WTC11 (cell line): Measurements from ENCODE around the gene RBP5. TPM values are rescaled to one million over a fixed set of nuclear protein-coding genes. Genes with fewer than 3 reads are reported as not detected.

Source experiments
- ATAC-seq: fragments of 200-7000 bp; cut with Tn5 transposase; 2 replicates; pipeline ENCODE4 v1.10.0; 2021; ENCODE audit warnings: mild to moderate bottlenecking, moderate library complexity
- CTCF ChIA-PET: fragments of 300-600 bp; sonication (Branson Sonifier 250); formaldehyde crosslinking; loops from one replicate; lab custom pipeline; 2021; ENCODE audit warnings: antibody characterized with exemption; lab: Charles Lee
- POLR2A ChIA-PET: fragments of 350-600 bp; sonication (Branson Sonifier 250); formaldehyde crosslinking; loops from one replicate; lab custom pipeline; 2021; ENCODE audit warnings: antibody characterized with exemption; lab: Charles Lee
- DNase-seq: peaks from one replicate; pipeline ENCODE4 v3.0.0; 2021; ENCODE audit warnings: low spot score
- H3K27ac Mint-ChIP-seq: 2 replicates; pipeline ENCODE4 v1.8.0; 2021; ENCODE audit warnings: mixed read lengths
- H3K27me3 Mint-ChIP-seq: 2 replicates; pipeline ENCODE4 v1.8.0; 2021; ENCODE audit warnings: low read depth, mild to moderate bottlenecking, moderate library complexity, mixed read lengths
- H3K36me3 Mint-ChIP-seq: 2 replicates; pipeline ENCODE4 v1.8.0; 2021; ENCODE audit warnings: mixed read lengths
- H3K4me1 Mint-ChIP-seq: 2 replicates; pipeline ENCODE4 v1.8.0; 2022; ENCODE audit warnings: mixed read lengths
- H3K4me3 Mint-ChIP-seq: 2 replicates; pipeline ENCODE4 v1.8.0; 2021; ENCODE audit warnings: mild to moderate bottlenecking, moderate library complexity, mixed read lengths
- H3K9me3 Mint-ChIP-seq: 2 replicates; pipeline ENCODE4 v1.8.0; 2021; ENCODE audit warnings: mixed read lengths
- CREB1 ChIP-seq: sonication (generic); formaldehyde crosslinking; IDR thresholded peaks from 2 replicates; pipeline ENCODE4 v1.8.0; 2023; ENCODE audit warnings: mild to moderate bottlenecking, missing genetic modification reagents
- GABPB1 ChIP-seq: sonication (generic); formaldehyde crosslinking; IDR thresholded peaks from 2 replicates; pipeline ENCODE4 v1.8.1; 2023; ENCODE audit warnings: mild to moderate bottlenecking, missing genetic modification reagents
- GTF2I ChIP-seq: fragments of 250-450 bp; sonication (Bioruptor Pico); conservative IDR thresholded peaks from 2 replicates; pipeline ENCODE4 v1.4.0; 2021; ENCODE audit warnings: mild to moderate bottlenecking
- HMGA2 ChIP-seq: fragments of 250-450 bp; sonication (Bioruptor Pico); IDR thresholded peaks from 2 replicates; pipeline ENCODE4 v1.4.0; 2021; ENCODE audit warnings: mild to moderate bottlenecking, moderate library complexity
- NFYB ChIP-seq: sonication (generic); formaldehyde crosslinking; conservative IDR thresholded peaks from 2 replicates; pipeline ENCODE4 v1.8.0; 2022; ENCODE audit warnings: low read depth, missing genetic modification reagents
- PRRX2 ChIP-seq: fragments of 250-450 bp; sonication (Bioruptor Pico); IDR thresholded peaks from 2 replicates; pipeline ENCODE4 v1.8.0; 2021; ENCODE audit warnings: mild to moderate bottlenecking
- RORB ChIP-seq: fragments of 250-450 bp; sonication (Bioruptor Pico); IDR thresholded peaks from 2 replicates; pipeline ENCODE4 v1.9.0; 2021; ENCODE audit warnings: mild to moderate bottlenecking
- SMAD4 ChIP-seq: sonication (generic); formaldehyde crosslinking; IDR thresholded peaks from 2 replicates; pipeline ENCODE4 v1.8.0; 2022; ENCODE audit warnings: mild to moderate bottlenecking, missing genetic modification reagents
- TCF7 ChIP-seq: sonication (generic); formaldehyde crosslinking; IDR thresholded peaks from 2 replicates; pipeline ENCODE4 v1.8.0; 2022; ENCODE audit warnings: mild to moderate bottlenecking, low read depth, missing genetic modification reagents, moderate library complexity
- ZNF219 ChIP-seq: sonication (generic); formaldehyde crosslinking; IDR thresholded peaks from 2 replicates; pipeline ENCODE4 v1.8.0; 2023; ENCODE audit warnings: missing genetic modification reagents, mild to moderate bottlenecking, borderline replicate concordance
- ZNF396 ChIP-seq: fragments of 250-450 bp; sonication (Bioruptor Pico); IDR thresholded peaks from 2 replicates; pipeline ENCODE4 v1.8.0; 2021; ENCODE audit warnings: mild to moderate bottlenecking, moderate library complexity, borderline replicate concordance
- ZNF423 ChIP-seq: fragments of 250-450 bp; sonication (Bioruptor Pico); IDR thresholded peaks from 2 replicates; pipeline ENCODE4 v2.1.2; 2022; ENCODE audit warnings: mild to moderate bottlenecking, moderate library complexity
- total RNA-seq: library from RNA; stranded (reverse); gene quantifications from 3 replicates; pipeline ENCODE4 v1.2.3, GENCODE V29; 2021
- TF ChIP-seq, protein P1 (sequence below): sonication (generic); formaldehyde crosslinking; IDR thresholded peaks from 2 replicates; pipeline ENCODE4 v1.8.1; 2023; ENCODE audit warnings: mild to moderate bottlenecking, missing genetic modification reagents, borderline replicate concordance
- TF ChIP-seq, protein P2 (sequence below): fragments of 250-450 bp; sonication (Bioruptor Pico); conservative IDR thresholded peaks from 2 replicates; pipeline ENCODE4 v1.9.0; 2021; ENCODE audit warnings: mild to moderate bottlenecking
- TF ChIP-seq, protein P3 (sequence below): sonication (generic); formaldehyde crosslinking; IDR thresholded peaks from 2 replicates; pipeline ENCODE4 v1.8.0; 2023; ENCODE audit warnings: missing genetic modification reagents, mild to moderate bottlenecking, borderline replicate concordance
- TF ChIP-seq, protein P4 (sequence below): fragments of 200-600 bp; IDR thresholded peaks from 2 replicates; pipeline ENCODE4 v1.8.0; 2022; ENCODE audit warnings: antibody characterized with exemption

RBP5 gene
- total RNA-seq, 1 experiment from 2014 or later = 4.1 TPM

DNA sequence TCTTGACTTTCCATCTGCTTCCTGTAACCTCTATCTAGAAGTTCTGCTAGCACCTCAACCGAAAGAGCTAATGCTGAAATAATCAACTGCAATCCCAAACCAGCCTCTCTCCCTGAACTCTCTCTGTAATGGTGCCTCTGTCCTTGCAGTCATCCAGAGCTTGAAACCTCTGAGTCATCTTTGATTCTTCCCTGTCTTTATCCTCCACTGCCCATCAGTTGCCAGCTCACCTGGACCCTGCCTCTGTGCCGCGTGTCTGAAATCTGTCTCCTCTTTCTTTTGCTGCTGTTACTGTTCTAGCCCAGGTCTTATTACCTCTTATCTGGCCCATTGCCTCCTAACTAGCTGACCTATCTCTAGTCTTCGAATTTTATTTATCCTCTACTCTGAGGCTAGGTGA is 17.0 kb upstream of the RBP5 start:
- Mint-ChIP-seq H3K36me3 (peaks cover 8% of the 10 kb centered on the region), H3K9me3 (no peaks in the 10 kb centered on the region)
- DNase-seq (no peak), ATAC-seq (no peak)
- TF ChIP-seq, protein P1, sequence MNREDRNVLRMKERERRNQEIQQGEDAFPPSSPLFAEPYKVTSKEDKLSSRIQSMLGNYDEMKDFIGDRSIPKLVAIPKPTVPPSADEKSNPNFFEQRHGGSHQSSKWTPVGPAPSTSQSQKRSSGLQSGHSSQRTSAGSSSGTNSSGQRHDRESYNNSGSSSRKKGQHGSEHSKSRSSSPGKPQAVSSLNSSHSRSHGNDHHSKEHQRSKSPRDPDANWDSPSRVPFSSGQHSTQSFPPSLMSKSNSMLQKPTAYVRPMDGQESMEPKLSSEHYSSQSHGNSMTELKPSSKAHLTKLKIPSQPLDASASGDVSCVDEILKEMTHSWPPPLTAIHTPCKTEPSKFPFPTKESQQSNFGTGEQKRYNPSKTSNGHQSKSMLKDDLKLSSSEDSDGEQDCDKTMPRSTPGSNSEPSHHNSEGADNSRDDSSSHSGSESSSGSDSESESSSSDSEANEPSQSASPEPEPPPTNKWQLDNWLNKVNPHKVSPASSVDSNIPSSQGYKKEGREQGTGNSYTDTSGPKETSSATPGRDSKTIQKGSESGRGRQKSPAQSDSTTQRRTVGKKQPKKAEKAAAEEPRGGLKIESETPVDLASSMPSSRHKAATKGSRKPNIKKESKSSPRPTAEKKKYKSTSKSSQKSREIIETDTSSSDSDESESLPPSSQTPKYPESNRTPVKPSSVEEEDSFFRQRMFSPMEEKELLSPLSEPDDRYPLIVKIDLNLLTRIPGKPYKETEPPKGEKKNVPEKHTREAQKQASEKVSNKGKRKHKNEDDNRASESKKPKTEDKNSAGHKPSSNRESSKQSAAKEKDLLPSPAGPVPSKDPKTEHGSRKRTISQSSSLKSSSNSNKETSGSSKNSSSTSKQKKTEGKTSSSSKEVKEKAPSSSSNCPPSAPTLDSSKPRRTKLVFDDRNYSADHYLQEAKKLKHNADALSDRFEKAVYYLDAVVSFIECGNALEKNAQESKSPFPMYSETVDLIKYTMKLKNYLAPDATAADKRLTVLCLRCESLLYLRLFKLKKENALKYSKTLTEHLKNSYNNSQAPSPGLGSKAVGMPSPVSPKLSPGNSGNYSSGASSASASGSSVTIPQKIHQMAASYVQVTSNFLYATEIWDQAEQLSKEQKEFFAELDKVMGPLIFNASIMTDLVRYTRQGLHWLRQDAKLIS (CRISPR knock-in tag) = no peak
- no peak for TF ChIP-seq GTF2I (CRISPR knock-in tag)
- TF ChIP-seq TCF7 (CRISPR knock-in tag) = no peak
- TF ChIP-seq ZNF396 (CRISPR knock-in tag) = no peak
- TF ChIP-seq, protein P2, sequence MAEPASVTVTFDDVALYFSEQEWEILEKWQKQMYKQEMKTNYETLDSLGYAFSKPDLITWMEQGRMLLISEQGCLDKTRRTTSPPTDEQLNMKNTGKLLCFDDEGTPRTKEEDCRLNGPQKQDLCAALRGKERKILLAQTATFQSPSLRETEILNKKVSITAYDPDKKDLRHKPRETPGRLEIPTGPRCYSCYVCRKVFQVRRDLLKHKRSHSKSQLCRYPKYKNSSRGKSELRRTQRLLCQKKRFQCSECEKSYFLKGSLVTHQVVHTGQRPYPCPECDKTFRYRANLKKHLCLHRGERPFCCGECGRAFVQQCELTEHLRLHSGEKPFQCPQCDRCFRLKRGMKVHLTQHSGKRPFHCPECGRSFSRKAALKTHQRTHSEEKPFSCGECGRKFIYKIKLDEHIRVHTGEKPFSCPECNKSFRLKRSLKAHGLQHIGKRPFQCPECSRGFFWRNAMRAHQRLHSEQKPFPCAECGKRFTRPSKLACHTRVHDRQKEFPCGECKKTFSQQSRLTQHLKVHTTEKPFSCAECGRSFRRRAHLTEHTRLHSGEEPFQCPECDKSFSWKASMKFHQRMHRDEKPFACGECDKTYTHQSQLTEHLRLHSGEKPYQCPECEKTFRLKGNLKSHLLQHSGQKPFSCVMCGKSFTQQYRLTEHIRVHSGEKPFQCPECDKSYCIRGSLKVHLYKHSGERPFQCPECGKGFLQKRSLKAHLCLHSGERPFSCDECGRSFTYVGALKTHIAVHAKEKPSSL (CRISPR knock-in tag) = no peak
- TF ChIP-seq SMAD4 (CRISPR knock-in tag) = no peak
- TF ChIP-seq ZNF219 (CRISPR knock-in tag) = no peak
- TF ChIP-seq HMGA2 = no peak
- TF ChIP-seq, protein P3, sequence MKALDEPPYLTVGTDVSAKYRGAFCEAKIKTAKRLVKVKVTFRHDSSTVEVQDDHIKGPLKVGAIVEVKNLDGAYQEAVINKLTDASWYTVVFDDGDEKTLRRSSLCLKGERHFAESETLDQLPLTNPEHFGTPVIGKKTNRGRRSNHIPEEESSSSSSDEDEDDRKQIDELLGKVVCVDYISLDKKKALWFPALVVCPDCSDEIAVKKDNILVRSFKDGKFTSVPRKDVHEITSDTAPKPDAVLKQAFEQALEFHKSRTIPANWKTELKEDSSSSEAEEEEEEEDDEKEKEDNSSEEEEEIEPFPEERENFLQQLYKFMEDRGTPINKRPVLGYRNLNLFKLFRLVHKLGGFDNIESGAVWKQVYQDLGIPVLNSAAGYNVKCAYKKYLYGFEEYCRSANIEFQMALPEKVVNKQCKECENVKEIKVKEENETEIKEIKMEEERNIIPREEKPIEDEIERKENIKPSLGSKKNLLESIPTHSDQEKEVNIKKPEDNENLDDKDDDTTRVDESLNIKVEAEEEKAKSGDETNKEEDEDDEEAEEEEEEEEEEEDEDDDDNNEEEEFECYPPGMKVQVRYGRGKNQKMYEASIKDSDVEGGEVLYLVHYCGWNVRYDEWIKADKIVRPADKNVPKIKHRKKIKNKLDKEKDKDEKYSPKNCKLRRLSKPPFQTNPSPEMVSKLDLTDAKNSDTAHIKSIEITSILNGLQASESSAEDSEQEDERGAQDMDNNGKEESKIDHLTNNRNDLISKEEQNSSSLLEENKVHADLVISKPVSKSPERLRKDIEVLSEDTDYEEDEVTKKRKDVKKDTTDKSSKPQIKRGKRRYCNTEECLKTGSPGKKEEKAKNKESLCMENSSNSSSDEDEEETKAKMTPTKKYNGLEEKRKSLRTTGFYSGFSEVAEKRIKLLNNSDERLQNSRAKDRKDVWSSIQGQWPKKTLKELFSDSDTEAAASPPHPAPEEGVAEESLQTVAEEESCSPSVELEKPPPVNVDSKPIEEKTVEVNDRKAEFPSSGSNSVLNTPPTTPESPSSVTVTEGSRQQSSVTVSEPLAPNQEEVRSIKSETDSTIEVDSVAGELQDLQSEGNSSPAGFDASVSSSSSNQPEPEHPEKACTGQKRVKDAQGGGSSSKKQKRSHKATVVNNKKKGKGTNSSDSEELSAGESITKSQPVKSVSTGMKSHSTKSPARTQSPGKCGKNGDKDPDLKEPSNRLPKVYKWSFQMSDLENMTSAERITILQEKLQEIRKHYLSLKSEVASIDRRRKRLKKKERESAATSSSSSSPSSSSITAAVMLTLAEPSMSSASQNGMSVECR = no peak
- no peak for TF ChIP-seq GABPB1 (CRISPR knock-in tag)
- no peak for TF ChIP-seq CREB1 (CRISPR knock-in tag)
- TF ChIP-seq ZNF423 (CRISPR knock-in tag) = no peak
- no peak for TF ChIP-seq RORB (CRISPR knock-in tag)
- TF ChIP-seq, all 79 proteins: peak for 0
- no peaks in the 10 kb centered on the region for H3K4me1 Mint-ChIP-seq
- ChIA-PET CTCF (interaction anchor here (0.5 to 2.6 kb wide), 7 partner anchors 10 to 53 kb away, joined by 3 to 24 read pairs (median 9); partner anchors contain the start of gene PEX5), POLR2A (no interaction called here)
- no peaks in the 10 kb centered on the region for H3K27me3 Mint-ChIP-seq
- H3K4me3 Mint-ChIP-seq = no peak overlapping the region
- H3K27ac Mint-ChIP-seq = peak overlapping the region; percentile 36; the same call in 1 of the 2 replicates

DNA sequence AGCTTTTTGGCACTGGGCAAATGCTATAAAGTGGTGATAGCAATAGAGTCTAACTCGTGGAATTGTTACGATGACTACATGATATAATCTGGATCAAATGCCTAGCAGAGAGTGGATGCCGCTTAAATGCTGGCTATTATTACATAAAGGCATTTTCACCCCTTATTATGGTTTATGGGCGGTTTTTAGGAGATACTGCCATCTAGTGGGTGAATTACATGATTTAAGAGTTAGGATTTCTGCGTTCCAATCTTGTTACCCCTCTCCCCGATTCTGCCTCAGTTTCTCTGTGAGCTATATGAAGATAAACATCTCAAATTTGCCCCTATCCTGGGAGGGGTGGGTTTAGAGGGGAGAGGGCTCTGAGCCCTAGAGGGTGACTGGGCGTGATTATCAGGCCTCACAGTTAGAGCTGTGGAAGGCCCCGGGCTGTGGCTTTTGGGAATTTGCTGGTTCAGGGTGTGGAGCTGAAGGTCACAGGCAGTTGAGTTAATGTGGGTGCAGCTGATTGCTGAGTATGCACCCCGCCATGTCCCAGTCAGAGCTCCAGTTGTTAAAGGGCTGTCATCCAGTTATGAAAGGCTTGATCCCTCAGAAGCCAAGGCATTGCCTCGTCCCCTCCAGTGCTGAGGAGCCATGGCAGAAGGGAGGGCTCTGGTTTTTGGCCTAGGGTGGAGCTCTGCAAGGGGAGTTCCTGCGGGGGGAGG is 15.9 kb upstream of the RBP5 start:
- DNase-seq (no peak), ATAC-seq (no peak)
- Mint-ChIP-seq H3K4me1 (no peaks in the 10 kb centered on the region), H3K27me3 (no peaks in the 10 kb centered on the region), H3K36me3 (no peaks in the 10 kb centered on the region; the same call in 1 of the 2 replicates), H3K4me3 (no peak overlapping the region), H3K9me3 (no peaks in the 10 kb centered on the region), H3K27ac (no peak overlapping the region)
- TF ChIP-seq, protein P4, sequence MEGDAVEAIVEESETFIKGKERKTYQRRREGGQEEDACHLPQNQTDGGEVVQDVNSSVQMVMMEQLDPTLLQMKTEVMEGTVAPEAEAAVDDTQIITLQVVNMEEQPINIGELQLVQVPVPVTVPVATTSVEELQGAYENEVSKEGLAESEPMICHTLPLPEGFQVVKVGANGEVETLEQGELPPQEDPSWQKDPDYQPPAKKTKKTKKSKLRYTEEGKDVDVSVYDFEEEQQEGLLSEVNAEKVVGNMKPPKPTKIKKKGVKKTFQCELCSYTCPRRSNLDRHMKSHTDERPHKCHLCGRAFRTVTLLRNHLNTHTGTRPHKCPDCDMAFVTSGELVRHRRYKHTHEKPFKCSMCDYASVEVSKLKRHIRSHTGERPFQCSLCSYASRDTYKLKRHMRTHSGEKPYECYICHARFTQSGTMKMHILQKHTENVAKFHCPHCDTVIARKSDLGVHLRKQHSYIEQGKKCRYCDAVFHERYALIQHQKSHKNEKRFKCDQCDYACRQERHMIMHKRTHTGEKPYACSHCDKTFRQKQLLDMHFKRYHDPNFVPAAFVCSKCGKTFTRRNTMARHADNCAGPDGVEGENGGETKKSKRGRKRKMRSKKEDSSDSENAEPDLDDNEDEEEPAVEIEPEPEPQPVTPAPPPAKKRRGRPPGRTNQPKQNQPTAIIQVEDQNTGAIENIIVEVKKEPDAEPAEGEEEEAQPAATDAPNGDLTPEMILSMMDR = 0 out of 2 replicates have a peak, but pooled peaks have one; percentile 11
- no peak for TF ChIP-seq PRRX2 (CRISPR knock-in tag)
- no peak for TF ChIP-seq NFYB
- CTCF ChIA-PET = interaction anchor here (0.6 to 2.6 kb wide), 22 partner anchors 8 to 200 kb away, joined by 3 to 24 read pairs (median 5); partner anchors contain the start of genes C12orf57, C1S, LPCAT3 and PEX5
- POLR2A ChIA-PET = no interaction called here
